Putamen (tissue), 1 donor: ENCODE results near the gene DHODH.
"Not testable (repeated sequence)": the region's sequence is repeated elsewhere in the genome, so short reads cannot be mapped to it uniquely, and the experiment has no call there.

ENCODE experiments used
- DNase-seq: peaks from one replicate; pipeline ENCODE4 v3.0.0-alpha.2; 2016; ENCODE audit warnings: low spot score

Gene DHODH

DNA sequence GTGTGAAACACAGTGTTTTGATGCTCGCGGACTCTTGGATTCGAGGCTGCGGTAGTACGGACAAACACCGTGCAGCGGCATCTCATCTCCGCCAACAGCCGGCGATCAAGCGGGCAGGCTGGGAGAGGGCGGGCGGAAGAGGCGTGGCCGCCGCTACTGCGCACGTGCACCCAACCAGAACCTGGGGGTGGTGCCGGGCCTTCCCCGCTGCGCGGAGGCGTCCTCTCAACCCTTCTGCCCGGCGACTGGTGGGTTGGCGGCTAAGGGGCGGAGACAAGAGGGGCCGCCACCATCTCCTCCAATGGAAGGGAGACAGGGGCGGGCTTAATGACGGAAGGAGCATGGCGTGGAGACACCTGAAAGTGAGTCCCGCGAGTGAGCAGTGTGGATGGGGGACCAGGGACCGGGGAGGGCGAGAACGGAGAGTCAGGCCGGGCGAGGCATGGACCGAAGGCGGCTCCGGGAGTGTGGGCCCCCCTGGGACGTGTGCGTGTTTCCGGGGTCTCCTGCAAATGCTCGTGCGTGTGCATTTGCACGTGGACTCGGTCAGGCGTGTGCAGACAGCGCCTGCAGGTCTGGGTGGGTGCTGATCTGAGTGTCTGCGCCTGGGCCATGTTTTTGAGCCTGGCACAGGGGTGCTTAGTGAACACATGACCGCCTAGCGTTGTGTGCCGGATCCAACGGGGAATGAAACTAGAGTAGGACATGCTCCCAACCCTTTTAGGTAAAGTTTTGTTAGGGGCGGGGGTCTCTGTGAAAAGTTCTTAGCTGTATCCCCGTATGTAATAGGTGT, at the start of gene DHODH:
TSS of gene DHODH (plus strand) at position 321 of the 793 bp plus-strand sequence. CDS start at position 342, 21 bp downstream.
- peak; percentile 98 for DNase-seq

DNA sequence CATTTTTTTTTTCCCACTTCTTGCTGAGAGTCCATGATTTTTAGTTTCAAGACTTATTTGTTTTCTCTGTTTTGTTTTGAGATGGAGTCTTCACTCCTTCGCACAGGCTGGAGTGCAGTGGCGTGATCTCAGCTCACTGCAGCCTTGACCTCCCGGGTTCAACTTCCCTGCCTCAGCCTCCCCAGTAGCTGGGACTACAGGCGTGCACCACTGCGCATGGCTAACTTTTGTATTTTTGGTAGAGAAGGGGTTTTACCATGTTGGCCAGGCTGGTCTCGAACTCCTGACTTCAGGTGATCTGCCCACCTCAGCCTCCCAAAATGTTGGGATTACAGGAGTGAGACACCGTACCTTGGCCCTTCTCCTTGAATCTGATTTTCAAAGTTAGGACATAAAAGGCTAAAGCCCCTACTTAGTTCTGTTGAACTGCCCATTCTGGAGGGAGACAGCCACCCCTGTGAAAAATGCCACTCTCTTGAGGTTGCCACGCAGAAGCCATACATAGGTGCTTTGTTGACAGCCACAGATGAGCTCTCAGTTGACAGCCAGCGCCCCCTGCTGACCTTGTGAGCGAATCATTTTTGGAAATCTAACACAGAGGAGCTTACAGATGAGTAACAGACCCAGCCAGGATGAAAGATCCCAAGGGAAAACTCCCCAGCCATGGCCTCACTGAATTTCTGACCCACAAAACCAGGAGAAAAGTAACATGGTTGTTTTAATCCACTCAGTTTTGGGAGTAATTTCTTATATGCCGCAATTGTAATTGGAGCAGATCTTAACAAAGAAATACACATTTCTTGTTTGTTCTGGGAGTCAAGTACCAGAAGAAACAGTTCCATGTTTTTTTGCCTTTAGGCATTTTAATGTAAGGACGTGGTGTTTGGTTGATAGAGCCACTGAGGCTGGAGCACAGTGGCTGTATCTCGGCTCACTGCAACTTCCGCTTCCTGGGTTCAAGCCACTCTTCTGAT, 47.2 kb upstream of the DHODH start:
- DNase-seq = peak; percentile 88

- no peak for DNase-seq
Observed at GRCh38 chr16:71963125-71963875, 45.2 kb upstream of the DHODH start.

- DNase-seq = no peak
Observed at GRCh38 chr16:71965223-71965622, 43.3 kb upstream of the DHODH start.

DNA sequence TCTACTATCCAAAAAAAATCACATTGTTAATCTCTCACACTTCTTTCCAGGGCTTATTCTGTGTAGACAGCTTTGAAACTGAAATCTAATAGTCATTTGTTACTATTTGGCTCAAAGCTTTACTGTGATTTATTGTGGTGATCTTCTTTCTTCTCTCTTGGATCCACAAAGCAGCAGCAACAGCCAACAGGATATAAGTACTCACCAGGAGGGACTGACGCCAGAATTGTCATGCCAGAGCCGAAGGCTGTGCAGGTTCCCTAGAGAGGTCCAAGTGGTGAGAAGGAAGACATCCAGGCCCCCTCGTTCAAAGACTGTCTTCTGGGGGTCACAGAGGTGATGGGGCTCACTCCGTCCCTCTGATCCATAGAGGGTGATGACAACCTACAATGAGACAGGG, 41.6 kb upstream of the DHODH start:
- no peak for DNase-seq

- no peak for DNase-seq
Observed at GRCh38 chr16:71969353-71969752, 39.2 kb upstream of the DHODH start.

DNA sequence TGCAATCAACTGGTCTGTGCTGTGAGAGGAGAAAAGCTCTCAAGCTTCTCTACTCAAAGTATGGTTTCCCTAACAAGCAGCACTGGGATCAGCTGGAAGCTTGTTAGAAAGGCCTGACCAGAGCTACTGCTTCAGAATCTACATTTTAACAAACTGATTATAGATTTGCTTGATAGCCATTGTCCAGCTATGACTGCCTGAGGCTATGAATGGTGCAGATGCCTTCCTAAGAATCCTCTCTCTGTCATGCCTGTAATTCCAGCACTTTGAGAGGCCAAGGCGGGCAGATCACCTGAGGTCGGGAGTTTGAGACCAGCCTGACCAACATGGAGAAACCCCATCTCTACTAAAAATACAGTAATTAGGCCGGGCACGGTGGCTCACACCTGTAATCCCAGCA, 37.0 kb upstream of the DHODH start:
- DNase-seq = no peak

DNA sequence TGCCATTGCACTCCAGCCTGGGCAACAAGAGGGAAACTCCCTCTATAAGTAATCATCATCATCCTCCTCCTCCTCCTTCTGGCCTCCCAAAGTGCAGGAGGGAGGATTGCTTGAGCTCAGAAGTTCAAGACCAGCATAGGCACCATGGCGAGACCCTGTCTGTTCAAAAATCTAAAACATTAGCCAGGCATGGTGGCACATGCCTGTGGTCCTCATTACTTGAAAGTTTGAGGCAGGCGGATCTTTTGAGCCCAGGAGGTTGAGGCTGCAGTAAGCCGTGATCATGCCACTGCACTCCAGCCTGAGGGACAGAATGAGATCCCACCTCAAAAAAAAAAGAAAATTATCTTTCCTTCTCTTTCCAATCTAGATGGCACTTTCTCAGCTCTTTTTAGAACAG, 36.2 kb upstream of the DHODH start:
- no peak for DNase-seq

- DNase-seq = no peak
Observed at GRCh38 chr16:71973001-71973400, 35.5 kb upstream of the DHODH start.

- DNase-seq = no peak
Observed at GRCh38 chr16:71974068-71974818, 34.3 kb upstream of the DHODH start.

GRCh38 chr16:71985262-71985974, 23.1 kb upstream of the DHODH start:
- DNase-seq = no peak

DNA sequence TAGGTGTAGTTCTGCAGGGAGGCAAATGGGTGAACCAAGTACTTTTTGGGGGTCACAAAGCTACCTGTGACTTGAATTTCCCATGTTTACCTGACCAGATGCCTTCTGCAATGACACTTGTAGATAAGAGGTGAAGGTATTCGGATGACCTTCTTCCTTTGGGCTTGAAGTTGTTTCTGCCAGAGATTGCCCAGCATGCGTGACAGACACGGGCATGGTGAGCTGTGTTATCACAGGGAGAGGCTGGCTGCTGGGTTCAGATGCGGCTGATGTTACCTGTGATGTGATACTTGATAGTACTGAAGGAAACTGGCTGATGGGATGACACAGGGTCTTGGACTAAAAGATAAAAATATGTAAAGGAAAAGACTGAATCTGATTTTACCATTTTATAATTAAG, 22.4 kb upstream of the DHODH start:
- DNase-seq = no peak

- DNase-seq = no peak
Observed at GRCh38 chr16:71995038-71995437, 13.5 kb upstream of the DHODH start.

- not testable (repeated sequence) for DNase-seq
Observed at GRCh38 chr16:71997578-71997977, 11.0 kb upstream of the DHODH start.

GRCh38 chr16:72001180-72001874, 7.2 kb upstream of the DHODH start:
- no peak for DNase-seq

DNA sequence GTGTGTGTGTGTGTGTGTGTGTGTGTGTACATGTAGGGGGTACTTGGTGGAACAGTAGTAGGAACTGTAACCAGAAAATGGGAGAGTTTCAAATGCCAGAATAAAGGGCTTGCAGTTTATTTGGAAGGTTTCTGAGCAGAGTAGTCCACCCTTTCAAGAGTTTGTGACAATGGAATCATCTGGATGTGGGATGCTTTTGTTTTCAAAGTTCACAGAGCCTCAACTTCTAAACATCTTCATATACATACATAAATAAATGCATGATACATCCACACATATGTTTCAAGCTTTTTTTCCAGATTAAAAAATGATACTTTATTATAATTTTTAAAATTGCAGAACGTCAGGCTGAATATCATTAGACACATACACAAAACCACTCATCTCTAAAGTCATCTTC, 5.9 kb upstream of the DHODH start:
- DNase-seq = no peak

DNA sequence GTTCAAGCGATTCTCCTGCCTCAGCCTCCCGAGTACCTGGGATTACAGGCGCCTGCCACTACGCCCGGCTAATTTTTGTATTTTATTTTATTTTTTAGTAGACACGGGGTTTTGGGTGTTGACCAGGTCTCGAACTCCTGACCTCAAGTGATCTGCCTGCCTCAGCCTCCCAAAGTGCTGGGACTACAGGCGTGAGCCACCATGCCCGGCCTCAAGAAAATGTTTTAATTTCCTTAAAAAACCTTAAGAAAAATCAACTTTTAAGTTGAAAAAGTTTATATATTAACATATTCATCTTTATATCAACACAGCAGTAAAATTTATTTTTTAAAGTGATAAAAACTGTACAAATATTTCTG, 500 bp upstream of the DHODH start:
- not testable (repeated sequence) for DNase-seq

GRCh38 chr16:72009779-72010178, 1.2 kb downstream of the DHODH start:
- no peak for DNase-seq

DNA sequence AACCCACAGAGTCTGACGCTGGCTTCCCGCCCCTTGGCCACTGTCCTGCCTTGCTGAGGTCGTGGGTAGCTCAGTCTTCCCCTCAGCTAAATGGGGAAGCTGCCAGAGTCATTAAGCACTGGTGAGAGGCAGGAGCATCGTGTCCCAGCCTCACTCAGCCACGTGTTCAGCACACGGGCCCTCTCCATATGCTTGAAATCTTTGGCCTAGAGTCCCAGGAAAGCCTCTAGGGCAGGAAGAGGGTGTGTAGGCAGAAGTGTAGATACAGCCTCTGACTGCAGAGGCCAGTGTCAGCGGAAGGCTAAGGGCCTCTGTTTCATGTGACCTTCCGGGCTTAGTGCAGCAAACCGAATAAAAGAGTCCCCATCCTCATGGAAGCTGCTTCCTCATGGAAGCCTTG, 4.1 kb downstream of the DHODH start:
- DNase-seq = no peak

- no peak for DNase-seq
Observed at GRCh38 chr16:72013389-72013788, 4.8 kb downstream of the DHODH start.
